ENCODE measurements around the gene GRIK4.

GRIK4 gene

DNA sequence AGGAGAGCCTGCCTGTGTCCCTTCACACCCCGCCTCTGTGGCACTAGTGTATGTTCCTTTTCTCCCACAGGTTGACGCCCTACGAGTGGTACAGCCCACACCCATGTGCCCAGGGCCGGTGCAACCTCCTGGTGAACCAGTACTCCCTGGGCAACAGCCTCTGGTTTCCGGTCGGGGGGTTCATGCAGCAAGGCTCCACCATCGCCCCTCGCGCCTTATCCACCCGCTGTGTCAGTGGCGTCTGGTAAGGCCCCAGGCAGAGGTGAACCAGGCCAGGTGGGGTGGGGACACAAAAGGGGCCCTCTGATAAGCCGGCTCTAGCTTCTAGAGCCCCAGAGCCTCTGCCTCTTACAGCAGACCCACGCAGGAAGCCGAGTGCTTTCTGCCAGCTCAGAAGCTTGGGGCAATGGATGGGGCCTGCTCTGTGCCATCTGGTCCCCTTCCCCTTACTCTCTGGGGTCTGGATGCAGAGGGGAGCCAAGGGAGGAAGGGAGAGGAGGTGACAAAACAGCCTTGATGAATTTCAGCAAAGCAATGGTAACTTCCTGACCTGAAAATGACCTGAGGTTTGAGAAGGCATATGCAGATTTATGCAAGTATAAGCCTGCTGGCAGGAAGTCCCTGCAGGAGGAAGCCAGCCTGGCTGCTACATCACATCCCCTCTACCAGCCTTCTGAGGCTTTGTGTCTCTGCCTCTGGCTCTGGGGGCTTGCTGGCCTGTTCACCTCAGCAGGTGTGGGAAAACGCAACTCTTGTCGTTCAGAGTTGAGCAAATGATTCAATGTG, 445.4 kb downstream of the GRIK4 start:
- no peak for DNase-seq (ENCODE audit: low read depth in 2 of 2)

DNA sequence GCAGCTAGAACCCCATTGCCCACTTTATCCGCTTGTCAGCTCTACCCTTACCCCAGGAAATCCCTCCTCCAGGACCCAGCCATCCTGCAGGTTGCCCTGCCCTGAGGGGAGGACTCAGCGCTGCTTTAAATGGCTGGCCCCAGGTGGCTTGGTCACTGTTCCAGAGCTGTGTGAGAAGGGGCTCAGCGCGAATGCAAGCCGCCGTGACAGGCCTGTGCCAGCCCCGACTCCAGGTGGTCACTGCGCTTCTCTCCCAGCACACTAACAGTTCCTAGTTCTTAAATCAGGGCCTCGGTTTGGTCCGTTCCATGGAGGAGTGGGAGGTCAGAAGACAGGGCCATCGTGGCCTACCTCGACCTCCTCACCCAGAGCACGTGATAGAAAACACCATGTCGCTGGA, 446.6 kb downstream of the GRIK4 start:
- no peak for DNase-seq (ENCODE audit: low read depth in 2 of 2)

DNA sequence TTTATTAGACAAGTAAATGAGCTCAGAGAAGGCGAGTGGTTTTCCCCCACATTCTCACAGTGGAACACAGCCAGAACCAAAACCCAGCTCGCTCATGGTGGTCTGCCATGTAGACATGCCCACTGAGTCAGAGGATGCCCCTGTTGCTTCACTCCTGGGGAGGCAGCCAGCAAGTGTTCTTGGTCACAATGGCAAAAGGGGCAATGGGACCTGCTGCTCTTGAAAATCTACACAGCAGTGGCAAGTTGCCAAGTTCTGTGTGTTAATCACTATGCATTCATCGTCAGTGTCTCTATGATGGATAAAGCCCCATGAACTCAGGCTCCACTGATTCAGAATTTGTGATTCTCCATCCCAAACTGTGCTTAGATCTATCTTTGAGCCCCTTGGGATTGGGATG, 447.6 kb downstream of the GRIK4 start:
- no peak for DNase-seq (ENCODE audit: low read depth in 2 of 2)

DNA sequence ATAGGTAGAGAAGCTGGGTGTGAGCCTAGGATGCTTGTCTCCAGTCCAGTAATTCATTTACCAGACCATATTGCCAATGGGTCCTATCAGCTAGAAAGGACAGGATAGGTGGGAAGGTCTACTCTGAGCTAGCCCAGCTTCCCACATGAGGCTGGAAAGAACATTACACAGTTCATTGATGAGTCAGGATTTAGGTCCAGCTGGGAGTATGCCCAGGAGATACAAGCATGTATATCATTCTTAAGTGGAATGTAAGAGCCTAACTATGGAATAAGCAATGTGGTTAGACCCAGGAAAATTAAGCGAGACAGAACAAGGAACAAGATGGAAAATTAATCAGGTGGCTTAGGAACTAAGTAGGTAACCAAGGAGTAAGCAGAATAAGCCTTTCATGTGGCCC, 453.3 kb downstream of the GRIK4 start:
- DNase-seq (ENCODE audit: low read depth in 2 of 2) = no peak

DNA sequence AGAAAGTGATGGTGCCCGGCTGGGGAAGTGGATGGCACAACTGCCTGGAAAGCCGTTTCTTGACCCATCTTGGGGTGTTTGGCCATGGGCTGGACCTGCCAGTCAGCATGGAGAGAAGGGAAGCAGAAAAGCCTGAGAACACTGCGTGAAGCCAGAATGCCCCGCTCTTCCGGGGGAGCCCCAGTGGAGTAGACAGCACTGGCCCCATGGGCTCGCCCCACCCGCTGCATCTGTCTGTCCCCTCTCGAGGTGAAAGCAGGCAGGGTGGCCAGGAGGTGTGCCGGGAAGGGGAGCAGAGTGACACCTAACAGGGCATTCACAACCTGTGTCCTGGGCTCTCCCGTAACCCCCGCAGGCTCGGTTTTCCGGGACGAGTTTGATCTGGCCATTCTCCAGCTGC, 455.3 kb downstream of the GRIK4 start:
- no peak for DNase-seq (ENCODE audit: low read depth in 2 of 2)

DNA sequence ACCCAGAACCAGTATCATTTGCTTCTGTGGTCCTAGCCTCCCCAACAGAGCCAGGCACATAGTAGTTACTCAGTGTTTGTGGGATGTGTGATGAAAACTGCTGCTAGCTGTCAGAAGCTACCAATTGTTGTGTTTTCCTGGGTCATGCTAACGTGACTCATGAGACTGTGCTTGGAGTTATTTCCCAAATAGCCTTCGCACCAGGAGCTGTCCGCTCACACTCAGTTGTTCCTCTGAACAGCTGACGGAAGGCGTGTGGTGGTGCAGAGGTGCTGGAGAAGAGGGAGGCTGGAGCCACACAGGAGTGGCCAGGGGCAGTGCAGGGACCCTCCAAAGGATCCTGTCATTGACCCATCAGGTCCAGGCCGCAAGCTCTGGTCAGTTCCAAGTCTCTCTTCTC, 458.4 kb downstream of the GRIK4 start:
- no peak for DNase-seq (ENCODE audit: low read depth in 2 of 2)

DNA sequence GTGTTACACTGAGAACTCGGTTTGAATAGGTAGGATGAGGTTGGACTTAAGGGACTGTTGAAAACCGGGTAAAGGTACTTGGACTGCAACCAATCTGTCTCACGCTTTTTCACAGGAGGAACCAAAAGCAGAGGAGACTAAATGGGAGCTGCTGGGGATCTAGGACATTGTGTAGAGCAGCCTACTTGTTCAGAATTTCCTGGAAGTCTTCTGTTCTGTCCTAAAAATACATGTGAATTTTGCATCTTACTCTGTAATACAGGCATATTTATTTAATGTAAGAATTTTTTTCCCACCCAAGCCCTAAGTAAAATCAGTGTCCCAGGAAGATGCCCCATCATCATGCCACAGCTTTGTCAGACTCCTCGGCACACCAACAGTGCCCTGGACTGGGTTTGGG, 460.3 kb downstream of the GRIK4 start:
- DNase-seq (ENCODE audit: low read depth in 2 of 2) = no peak

DNA sequence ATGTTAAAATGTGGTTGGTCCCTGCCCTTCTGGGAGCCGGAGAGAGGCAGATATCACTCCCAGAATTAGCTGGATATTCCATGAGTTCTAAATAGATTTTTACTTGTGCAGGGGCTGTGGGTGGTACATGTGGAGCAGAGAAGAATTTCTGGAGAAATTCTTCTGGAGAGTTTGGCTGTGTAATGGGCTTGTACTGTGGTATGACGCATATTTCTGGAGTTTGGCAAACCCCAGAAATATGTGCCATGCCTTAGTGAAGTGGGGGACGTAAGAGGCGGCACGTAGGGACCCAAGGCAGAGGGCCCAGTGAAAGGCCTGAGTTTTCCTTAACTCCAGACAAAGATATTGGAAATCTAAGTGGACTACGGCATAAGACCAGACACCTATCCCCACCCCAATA, 461.1 kb downstream of the GRIK4 start:
- DNase-seq (ENCODE audit: low read depth in 2 of 2) = no peak

DNA sequence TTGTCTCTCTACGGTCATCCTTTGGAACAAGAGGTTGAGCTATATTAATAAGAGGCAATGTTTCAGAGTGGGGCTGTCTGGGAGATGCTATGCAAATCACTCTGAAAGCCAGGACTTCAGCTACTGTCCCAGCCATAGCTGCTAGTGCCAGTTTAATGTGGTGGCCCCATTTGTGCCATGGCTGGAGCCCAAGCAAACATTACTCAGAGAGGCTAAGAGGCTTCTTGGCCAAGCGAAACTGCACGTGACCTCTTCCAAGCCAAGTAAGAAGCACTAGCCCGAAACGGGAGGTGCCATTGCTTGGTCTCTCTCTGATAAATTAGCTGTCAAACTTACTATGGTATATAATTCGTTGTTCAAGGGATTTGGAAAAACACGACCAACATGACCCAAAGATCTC, 462.0 kb downstream of the GRIK4 start:
- DNase-seq (ENCODE audit: low read depth in 2 of 2) = no peak

DNA sequence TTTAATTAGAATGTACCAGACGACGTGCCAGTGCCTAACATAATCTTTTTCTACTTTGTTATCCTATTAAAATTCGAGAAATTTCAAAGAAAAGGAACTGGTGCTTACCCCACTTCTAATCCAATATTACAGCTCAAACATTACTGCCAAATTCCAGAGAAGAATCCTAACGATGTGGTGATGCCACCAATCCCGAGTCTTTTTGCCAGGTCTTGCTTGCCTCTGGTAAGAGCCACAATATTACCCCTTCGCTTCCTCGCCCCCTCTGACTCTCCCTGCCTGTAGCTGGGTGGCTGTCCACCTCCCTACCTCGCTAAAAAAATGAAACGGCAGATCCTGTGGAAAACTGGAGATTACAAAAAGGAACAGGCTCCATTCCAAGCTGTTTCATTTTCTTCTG, 462.9 kb downstream of the GRIK4 start:
- no peak for DNase-seq (ENCODE audit: low read depth in 2 of 2)

DNA sequence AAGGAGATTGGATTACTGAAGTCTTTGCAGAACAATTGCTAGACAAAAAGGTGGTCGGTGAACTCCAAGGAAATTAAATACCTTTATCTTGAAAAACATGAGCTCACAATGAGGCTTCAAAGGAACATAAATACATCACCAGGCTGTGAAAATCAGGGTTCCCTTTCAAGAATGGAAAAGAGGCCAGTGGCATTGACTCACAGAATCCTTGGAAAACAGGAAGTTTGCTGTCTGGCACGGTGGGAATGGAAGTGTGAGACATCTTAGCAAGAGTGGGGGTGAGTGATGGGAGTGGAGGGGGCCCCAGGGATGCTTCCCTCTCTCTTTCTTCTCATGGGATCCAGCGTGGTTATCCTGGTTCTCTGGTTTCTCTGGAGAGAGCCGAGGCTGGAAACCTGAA, 463.4 kb downstream of the GRIK4 start:
- DNase-seq (ENCODE audit: low read depth in 2 of 2) = no peak

DNA sequence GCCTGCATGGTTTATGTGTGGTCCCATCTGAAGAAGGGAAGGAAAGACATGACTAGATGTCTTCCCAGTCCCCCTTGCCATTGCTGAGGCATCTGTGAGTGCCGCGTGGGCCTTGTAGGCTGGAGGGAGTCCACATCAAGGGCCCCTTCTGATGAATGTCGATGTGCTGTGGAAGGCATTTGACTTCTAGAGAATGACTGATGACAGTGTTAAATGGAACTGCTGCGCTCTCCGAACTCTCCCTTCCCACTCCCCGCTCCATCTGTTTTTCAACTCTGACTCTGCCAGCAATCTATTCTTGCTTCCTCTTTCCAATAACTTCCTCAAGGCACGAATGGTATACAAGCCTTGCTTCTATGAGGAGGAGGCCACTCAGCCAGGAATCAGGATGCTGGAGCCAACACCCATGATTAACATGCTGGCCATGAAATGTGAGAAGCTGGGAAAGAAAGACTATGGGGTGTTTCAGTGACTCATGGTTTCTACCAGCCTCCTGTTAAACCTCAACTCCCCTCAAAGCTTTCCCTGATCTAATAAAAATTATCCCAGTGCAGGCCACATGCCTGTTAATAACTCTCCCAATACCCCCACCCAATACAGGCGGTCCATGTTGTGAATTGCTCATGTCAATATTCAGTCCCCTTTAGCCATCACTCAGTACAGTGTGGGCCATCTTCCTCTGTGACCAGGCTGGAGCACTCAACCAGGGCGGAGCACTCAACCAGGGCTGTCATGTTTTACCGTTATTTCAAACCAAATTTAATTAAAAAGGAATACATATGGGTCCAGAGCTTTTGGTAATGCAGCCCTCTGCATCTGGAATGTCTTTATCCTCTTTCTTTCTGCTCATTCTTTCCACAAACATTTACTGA, 466.0 kb downstream of the GRIK4 start:
- no peak for DNase-seq (ENCODE audit: low read depth in 2 of 2)

DNA sequence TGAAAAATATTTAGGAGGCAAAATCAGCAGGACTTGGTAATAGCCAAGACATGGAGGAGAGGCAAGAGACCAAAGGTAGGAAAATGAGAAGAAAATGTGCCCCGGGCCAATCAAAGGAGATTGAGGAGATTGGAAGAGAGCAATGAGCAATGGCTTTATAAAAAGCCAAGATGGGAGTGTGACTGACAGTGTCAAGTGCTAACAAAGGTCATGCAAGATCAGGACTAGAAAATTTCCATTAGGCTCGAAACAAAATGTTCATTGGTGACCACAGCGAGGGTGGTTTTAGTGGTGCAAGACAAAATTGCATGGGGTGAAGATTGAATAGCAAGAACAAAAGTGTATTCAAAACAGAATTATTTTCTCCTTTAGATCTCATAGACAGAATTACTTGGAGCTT, 467.2 kb downstream of the GRIK4 start:
- DNase-seq (ENCODE audit: low read depth in 2 of 2) = no peak

DNA sequence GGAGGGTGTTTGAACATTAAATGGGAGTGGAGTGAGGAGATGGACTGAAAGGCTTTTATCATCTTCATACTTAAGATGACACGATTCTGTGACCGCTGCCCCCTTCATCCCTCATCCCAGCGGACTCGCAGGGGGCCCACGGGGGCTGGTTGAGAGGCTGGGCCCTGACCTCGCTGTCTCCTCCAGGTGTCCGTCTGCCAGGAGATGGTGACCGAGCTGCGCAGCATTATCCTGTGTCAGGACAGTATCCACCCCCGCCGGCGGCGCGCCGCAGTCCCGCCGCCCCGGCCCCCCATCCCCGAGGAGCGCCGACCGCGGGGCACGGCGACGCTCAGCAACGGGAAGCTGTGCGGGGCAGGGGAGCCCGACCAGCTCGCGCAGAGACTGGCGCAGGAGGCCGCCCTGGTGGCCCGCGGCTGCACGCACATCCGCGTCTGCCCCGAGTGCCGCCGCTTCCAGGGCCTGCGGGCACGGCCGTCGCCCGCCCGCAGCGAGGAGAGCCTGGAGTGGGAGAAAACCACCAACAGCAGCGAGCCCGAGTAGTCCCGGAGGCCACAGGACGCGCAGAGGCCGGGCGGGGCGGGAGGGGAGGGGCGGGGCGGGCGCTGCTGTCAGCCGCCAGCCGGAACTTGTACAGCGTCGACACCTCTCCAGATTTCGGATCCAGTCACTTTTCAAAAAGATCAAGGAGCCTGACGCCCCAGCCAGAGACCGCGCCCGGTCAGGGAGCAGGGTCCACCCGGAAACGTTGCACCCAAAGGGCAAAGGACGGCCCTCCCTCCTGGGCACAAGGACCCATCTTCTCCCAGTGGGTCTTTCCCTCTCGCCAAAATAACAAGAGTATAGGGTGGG, 474.4 kb downstream of the GRIK4 start:
- peak; percentile 3 to 15 for DNase-seq (ENCODE audit: low read depth in 2 of 2)

DNA sequence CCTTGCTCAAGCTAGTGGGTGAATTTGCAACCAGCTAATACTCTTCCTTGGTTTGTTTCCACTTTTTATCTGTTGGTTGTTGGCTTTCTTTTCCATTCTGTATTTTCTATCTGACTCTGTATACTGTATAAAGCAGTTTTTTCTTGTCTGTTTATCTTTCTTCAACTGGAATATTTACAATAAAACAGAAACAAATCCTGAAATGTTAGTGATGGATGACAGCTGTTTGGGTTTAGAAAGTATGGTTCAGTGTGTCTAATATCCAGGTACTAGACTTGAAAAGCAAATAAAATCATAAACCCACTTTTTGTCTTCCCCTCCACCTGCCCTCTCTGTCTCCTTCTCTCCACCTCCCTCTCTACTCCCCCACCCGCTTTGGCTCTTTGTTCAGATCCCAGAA, 477.1 kb downstream of the GRIK4 start:
- no peak for DNase-seq (ENCODE audit: low read depth in 2 of 2)

DNA sequence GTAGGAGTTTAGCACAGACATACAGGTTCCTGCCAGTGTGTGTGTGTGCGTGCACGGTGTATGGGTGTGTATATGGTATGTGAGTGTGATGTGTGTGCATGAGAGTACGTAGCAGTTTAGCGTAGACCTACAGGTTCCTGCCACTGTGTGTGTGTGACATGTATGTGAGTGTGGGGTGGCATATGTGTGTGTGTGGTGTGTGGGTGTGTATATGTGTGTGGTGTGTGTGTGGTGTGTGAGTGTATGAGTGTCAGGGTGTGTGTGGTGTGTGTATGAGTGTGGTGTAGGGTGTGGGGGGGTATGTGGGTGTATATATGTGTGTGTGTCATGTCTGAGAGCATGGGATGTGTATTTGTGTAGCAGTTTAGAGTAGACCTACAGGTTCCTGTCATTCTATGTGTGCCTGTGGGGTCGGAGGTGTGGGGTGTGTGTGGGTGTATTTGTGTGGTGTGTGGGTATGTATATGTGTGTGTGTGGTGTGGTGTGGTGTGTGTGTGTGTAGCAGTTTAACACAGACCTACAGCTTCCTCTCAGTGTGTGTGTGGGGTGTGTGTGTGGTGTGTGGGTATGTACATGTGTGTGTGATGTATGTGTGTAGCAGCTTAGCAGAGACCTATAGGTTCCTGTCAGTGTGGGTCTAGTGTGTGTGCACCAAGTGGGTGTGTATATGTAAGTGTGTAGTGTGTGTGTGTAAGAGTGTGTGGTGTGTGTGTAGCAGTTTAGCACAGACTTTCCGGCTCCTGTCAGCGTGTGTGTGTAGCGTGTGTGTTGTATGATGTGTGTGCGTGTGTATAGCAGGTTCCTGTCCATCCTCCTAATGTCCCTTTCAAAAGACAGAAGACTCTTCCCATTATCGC, 480.5 kb downstream of the GRIK4 start:
- no peak for DNase-seq (ENCODE audit: low read depth in 2 of 2)

DNA sequence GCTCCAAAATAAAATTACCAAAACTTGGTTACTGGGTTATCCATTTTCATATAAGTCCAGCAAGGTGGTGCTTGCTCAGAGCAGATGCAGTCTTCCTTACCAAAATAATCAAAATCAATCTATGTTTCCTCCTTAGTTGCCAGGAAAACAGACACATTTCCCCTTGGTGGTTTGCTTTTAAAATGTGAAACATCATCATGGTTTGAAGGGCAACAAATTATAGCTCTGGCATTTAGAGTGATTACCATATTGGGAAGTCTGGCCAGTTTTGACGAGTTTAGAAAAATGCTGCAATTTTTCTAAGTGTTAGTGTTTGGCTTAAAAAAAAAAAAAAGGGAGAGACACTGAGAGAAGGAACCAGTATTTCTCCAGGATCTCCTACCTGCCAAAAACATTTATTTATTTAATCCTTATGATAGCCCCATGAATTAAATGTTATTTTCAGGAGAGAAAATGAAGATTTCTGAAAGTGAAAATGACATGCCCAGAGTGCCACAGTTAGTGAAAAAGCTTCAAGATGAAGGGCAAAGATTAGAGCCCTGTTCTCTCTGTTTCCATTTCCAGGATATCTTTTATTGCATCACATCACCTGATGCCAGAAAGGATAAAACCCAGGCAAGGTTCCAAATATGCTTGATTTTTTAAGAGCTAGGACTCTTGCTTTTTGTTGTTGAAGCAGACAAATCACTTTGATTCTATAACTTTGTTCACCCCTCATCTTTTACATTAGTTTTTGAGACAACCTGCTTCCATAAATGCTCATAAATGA, 482.7 kb downstream of the GRIK4 start:
- DNase-seq (ENCODE audit: low read depth in 2 of 2) = no peak

DNA sequence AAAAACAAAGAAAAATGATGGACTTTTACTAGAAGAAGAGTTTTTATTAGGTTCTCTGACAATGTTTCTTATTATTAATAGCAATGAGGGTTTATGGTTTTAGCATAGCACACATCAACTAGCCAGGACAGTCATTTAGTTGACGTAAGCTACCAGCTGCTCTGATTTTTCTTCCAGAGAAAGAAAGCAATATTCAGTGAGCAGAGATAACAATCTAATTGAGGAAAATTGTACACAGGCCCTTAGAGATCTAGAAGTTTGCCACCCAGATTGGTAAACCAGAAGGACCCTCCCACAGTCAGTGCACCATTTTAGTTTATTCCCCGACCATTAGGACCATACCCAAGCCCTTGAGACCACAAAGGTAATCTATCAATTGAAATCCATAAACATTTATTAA, 483.6 kb downstream of the GRIK4 start:
- no peak for DNase-seq (ENCODE audit: low read depth in 2 of 2)

DNA sequence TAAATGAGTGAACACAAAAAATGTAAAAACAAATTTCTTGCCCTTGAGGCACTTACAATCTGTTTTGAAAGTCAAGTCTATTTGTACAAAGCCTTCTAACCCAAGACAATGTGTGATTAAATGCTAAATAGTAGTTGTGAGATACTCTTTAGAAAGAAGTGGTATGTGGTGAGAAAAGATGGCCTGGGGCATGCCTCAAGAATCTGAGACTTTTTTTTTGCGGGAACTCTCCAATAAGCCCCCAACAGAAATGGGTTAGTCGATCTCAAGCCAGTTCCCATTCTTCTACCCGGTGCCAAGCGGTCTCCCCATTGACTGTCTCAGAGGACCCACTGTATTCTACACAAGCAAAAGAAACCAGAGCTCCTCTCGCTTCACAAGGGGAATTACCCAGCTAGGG, 485.4 kb downstream of the GRIK4 start:
- no peak for DNase-seq (ENCODE audit: low read depth in 2 of 2)

DNA sequence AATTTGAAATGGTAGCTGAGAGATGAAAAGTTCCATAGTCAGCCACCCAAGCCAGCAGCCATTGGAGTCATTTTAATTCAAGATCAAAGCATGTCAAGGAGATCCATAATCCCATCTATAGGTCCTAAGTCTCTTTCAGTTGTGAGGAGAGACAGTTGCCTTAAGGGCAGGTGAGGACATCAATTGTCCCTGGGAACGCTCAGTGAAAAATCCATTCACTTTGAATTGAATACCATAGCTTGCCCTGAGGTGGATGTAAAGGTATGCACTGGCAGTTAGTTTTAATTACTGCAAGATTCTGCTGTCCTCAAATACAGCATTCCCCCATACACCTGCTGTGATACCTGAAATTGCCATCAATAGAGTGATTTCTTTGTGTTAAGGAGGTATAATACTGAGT, 487.0 kb downstream of the GRIK4 start:
- no peak for DNase-seq (ENCODE audit: low read depth in 2 of 2)

Data from stimulated activated CD8-positive, alpha-beta memory T cell treated with anti-CD3 and anti-CD28 coated beads, Interleukin-2, amount 100 ng/mL, for 48 hours (primary cell).